Uterus (tissue), 4 donors: ENCODE measurements around the gene RAB26. TPM values are rescaled to one million over a fixed set of nuclear protein-coding genes. Genes with fewer than 3 reads are reported as not detected.

Experiments
- DNase-seq, 2 donors: peaks; one replicate each; pipeline ENCODE4 v3.0.0-alpha.2; 2019 to 2020
- H3K27ac ChIP-seq, 2 donors: fragments of 200-600 bp; sonication (generic); 1 replicate in 1 of 2; 2 replicates in 1 of 2; pipeline ENCODE4 v1.5.1; 2016 to 2018
- H3K27me3 ChIP-seq, 2 donors: fragments of 200-600 bp; sonication (generic); one replicate each; pipeline ENCODE4 v1.5.1; 2018 to 2019; ENCODE audit warnings: control low read depth in 1 of 2
- H3K36me3 ChIP-seq, 2 donors: fragments of 200-600 bp; sonication (generic); one replicate each; pipeline ENCODE4 v1.5.1; 2019; ENCODE audit warnings: control low read depth in 1 of 2
- H3K4me1 ChIP-seq, 2 donors: fragments of 200-600 bp; sonication (generic); one replicate each; pipeline ENCODE4 v1.5.1; 2018 to 2019; ENCODE audit warnings: control low read depth in 1 of 2
- H3K4me3 ChIP-seq, 2 donors: fragments of 200-600 bp; sonication (generic); 1 replicate in 1 of 2; 2 replicates in 1 of 2; pipeline ENCODE4 v1.5.1; 2018 to 2019; ENCODE audit warnings: mild to moderate bottlenecking in 1 of 2
- H3K9me3 ChIP-seq, 2 donors: fragments of 200-600 bp; sonication (generic); one replicate each; pipeline ENCODE4 v1.5.1; 2019; ENCODE audit warnings: control low read depth in 1 of 2
- POLR2A ChIP-seq, 2 donors: fragments of 450-650 bp; IDR thresholded peaks; one replicate each; pipeline ENCODE4 v1.6.1; 2016; ENCODE audit warnings: antibody characterized with exemption in 2 of 2, mild to moderate bottlenecking in 1 of 2, moderate library complexity in 1 of 2
- intact Hi-C: fragments of 100-400 bp; cut with DNase I; formaldehyde crosslinking; loops from one replicate; pipeline ENCODE4 v1.15.1; 2023; ENCODE audit warnings: low total_unique reads
- total RNA-seq, 4 donors: library from RNA; depleted of rRNA in 3 of 4; stranded (reverse); fragments of >200 nt in 3 of 4; gene quantifications; one replicate each; pipeline versions ENCODE4 v1.1.0 to v1.2.4, GENCODE V29; 2014 to 2023
- TF ChIP-seq, protein P1 (sequence below), 4 experiments: fragments of 200-600 bp in 2 of 4; fragments of 450-650 bp in 2 of 4; sonication (generic) in 2 of 4; IDR thresholded peaks; one replicate each; pipeline ENCODE4 v1.5.1; 2016 to 2019; ENCODE audit warnings: antibody characterized with exemption in 4 of 4, mild to moderate bottlenecking in 2 of 4, moderate library complexity in 1 of 4
- donor health status: DM: yes; HTN: yes; CAD: no.

RAB26 gene
- total RNA-seq, 4 donors from 2014 or later, result 0.21 TPM; not detected in 3

DNA sequence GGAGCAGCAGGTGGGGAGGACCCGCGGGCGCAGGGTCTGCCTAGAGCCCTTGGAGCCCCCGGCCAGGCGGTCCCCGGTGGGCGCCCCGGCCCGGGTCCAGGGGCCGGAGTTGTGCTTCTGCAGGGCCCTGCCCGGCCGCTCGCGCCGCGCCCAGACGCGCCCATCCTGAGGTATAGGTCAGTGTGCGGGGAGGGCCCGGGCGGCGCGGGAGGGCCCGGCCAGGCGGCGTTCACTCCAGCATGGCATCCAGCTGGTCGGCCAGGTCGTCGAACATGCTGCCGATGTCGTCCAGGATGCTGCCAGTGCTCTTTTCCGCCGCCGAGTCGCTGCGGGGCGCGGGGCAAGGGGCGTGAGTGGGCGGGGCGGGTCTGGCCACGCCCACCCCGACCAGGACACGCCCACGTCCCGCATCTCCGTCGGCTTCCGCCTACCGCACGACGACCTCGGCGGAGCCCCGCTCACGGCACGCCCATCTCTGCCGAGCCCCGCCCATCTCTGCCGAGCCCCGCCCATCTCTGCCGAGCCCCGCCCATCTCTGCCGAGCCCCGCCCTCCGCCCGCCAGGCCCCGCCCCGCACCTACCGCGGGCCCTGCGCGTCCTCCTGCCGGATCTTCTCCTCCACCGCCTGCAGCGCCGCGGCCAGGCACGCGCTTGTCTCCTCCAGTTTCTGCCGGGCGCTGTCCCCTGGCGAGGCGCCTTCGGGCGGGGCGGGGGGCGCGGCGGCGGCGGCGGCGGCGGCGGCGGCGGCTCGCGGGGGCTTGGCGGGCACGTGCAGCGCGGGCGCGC is 30.1 kb downstream of the RAB26 start:
- H3K36me3 ChIP-seq, result no peaks in the 10 kb centered on the region
- H3K4me3 ChIP-seq, result no peak overlapping the region
- no peak for DNase-seq
- no peak overlapping the region for H3K27ac ChIP-seq
- no peaks in the 10 kb centered on the region for H3K4me1 ChIP-seq
- intact Hi-C loops, result no loop called here
- no peaks in the 10 kb centered on the region for H3K27me3 ChIP-seq
- no peak for TF ChIP-seq POLR2A (IDR thresholded peaks at IDR 0.05)
- TF ChIP-seq, protein P1, sequence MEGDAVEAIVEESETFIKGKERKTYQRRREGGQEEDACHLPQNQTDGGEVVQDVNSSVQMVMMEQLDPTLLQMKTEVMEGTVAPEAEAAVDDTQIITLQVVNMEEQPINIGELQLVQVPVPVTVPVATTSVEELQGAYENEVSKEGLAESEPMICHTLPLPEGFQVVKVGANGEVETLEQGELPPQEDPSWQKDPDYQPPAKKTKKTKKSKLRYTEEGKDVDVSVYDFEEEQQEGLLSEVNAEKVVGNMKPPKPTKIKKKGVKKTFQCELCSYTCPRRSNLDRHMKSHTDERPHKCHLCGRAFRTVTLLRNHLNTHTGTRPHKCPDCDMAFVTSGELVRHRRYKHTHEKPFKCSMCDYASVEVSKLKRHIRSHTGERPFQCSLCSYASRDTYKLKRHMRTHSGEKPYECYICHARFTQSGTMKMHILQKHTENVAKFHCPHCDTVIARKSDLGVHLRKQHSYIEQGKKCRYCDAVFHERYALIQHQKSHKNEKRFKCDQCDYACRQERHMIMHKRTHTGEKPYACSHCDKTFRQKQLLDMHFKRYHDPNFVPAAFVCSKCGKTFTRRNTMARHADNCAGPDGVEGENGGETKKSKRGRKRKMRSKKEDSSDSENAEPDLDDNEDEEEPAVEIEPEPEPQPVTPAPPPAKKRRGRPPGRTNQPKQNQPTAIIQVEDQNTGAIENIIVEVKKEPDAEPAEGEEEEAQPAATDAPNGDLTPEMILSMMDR (IDR thresholded peaks at IDR 0.05), result no peak
- no peaks in the 10 kb centered on the region for H3K9me3 ChIP-seq

DNA sequence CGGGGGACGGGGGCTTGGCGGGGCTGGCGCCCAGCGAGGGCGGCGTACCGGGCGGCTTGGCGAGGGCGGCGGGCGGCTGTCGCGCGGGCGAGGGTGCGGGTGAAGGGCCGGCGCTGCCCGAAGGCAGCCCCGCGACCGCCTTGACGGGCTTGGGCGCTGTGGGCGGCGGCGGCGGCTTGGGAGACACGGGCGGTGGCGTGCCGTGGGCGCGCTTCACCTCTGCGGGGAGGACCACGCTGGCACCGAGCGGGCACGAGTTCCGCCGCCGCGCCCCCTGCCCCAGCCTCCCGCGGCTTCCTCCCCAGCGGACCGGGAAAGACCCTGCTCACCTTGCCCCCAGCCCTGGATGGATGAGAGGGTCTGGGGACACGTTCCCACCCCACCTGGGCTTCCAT is 30.7 kb downstream of the RAB26 start:
- DNase-seq, result no peak
- no peaks in the 10 kb centered on the region for H3K4me1 ChIP-seq
- no peak for TF ChIP-seq POLR2A (IDR thresholded peaks at IDR 0.05)
- TF ChIP-seq, protein P1 (IDR thresholded peaks at IDR 0.05), result no peak
- no peaks in the 10 kb centered on the region for H3K27me3 ChIP-seq
- H3K27ac ChIP-seq, result no peak overlapping the region
- no peaks in the 10 kb centered on the region for H3K36me3 ChIP-seq
- no peak overlapping the region for H3K4me3 ChIP-seq
- no peaks in the 10 kb centered on the region for H3K9me3 ChIP-seq
- intact Hi-C loops, result no loop called here

DNA sequence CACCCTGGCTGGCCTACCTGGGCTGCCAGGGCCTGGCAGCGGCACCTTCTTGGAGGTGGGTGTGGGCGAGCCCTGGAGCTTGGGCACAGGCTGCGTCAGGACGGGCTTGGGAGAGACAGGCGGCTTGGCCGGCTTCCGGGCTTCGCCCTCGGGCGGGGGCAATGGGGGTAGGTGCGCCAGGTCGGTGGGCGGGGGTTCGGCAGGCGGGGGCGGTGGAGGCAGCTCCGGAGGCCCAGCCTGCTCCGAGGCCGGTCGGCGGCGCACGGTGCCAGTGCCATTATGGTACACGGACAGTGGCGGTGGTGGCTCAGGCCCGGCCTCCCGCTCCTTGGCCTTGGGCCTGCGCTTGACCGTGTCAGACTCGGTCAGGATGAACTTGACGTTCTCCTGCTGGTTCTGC is 31.2 kb downstream of the RAB26 start:
- H3K36me3 ChIP-seq, result no peaks in the 10 kb centered on the region
- intact Hi-C loops, result no loop called here
- no peaks in the 10 kb centered on the region for H3K9me3 ChIP-seq
- DNase-seq, result no peak
- no peaks in the 10 kb centered on the region for H3K4me1 ChIP-seq
- H3K27ac ChIP-seq, result no peak overlapping the region
- no peaks in the 10 kb centered on the region for H3K27me3 ChIP-seq
- H3K4me3 ChIP-seq, result no peak overlapping the region
- TF ChIP-seq, protein P1 (IDR thresholded peaks at IDR 0.05), result no peak
- TF ChIP-seq POLR2A (IDR thresholded peaks at IDR 0.05), result no peak

DNA sequence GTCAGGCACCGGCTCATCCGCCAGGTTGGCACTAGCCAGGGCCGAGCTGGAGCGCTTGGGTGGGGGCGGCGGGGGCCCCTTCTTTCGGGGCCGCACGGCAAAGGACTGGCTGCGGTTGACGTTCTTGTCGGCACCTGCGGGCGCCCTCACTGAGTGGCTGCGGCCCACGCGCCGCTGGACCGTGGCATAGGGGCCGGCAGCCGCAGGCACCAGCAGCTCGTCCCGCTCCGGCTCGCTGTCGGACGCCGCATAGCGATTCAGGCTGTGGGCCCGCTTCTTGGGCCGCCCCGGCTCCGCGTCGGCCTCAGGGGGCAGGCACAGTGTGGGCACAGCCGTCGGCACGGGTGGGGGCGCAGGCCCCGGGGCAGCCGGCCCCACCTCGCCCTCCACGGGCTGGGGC is 32.0 kb downstream of the RAB26 start:
- no peaks in the 10 kb centered on the region for H3K9me3 ChIP-seq
- TF ChIP-seq, protein P1 (IDR thresholded peaks at IDR 0.05), result no peak
- TF ChIP-seq POLR2A (IDR thresholded peaks at IDR 0.05), result no peak
- no peaks in the 10 kb centered on the region for H3K36me3 ChIP-seq
- no peak overlapping the region for H3K4me3 ChIP-seq
- no peaks in the 10 kb centered on the region for H3K4me1 ChIP-seq
- DNase-seq, result no peak
- no peaks in the 10 kb centered on the region for H3K27me3 ChIP-seq
- intact Hi-C loops, result no loop called here
- no peak overlapping the region for H3K27ac ChIP-seq

DNA sequence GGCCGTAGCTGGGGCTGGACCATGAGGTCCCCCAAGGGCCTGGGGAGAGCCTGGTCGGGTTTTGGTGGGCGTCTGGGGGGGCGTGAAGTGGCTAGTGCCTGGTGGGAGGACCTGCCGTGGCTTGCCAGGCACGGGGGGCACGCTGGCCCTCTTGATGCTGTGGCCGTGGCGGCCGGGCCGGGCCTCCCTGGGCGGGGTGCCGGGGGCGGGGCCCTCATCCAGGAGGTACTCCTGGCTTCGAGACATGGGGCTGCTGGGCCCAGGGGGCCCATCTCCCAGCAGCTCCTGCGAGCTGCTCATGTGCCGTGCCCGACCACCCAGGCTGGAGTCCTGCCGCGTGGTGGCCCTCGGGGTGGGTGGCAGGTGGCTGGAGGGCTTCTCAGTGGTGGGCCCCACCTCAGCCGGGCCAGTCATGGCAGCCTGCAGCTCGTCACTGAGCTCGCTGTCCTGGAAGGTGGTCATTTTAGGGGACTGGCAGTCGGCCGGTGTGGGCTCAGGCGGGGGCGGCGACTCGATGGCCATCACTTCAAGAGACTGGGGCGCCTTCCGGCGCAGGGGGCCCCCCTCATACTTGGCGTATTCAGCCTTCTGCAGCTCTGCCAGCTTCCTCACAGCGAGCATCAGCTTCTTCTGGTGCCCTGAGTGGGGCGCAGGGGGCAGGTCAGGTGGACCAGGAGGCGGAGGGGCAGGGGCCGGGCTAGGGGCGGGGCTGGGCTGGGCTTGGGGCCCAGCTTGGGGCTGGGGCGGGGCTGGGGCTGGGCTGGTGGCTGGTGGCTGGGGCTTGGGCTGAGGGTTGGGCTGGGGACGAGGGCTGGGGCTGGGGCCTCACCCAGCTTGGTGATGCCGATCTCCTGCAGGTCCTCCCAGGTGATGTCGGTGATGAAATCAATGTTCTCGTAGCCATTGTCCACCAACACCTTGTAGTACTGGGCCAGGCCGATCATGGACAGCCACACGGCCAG is 32.8 kb downstream of the RAB26 start:
- no peaks in the 10 kb centered on the region for H3K36me3 ChIP-seq
- H3K27ac ChIP-seq, result no peak overlapping the region
- DNase-seq, result no peak
- TF ChIP-seq POLR2A (IDR thresholded peaks at IDR 0.05), result no peak
- TF ChIP-seq, protein P1 (IDR thresholded peaks at IDR 0.05), result no peak
- no peak overlapping the region for H3K4me3 ChIP-seq
- no peaks in the 10 kb centered on the region for H3K4me1 ChIP-seq
- no peaks in the 10 kb centered on the region for H3K9me3 ChIP-seq
- no peaks in the 10 kb centered on the region for H3K27me3 ChIP-seq
- intact Hi-C loops, result no loop called here
